ENCODE measurements around the gene HIF1AN.
A peak's percentile ranks its signal among the peaks of the same experiment; 100 is the strongest.

The HIF1AN gene
- total RNA-seq: 34.1 to 85.9 (median 74.6) reads per million in 4 donors

DNA sequence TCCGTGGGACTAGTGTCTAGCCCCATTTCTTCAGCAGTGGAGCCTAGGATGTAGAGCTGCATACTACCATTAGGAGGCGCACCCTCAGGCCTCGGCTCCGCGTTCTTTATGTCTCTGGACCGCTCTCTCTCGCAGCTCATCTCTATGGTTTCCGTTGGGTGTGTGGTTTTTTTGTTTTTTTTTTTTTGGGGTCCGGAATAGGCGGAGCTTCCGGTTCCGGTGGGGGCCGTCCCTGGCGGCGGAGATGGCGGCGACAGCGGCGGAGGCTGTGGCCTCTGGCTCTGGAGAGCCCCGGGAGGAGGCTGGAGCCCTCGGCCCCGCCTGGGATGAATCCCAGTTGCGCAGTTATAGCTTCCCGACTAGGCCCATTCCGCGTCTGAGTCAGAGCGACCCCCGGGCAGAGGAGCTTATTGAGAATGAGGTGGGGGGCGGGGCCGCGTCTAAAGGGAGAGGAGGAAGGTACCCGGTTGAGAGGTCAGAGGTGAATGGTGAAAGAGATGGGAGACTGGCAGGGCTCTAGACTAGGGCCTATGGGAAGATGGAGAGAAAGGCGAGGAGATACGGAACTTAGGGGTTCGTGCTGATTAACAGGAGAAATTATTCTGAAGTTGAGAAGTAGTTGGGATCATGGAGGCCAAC is at the start of gene HIF1AN:
Gene HIF1AN, plus strand, starts transcription at position 229 of the 639 bp plus-strand sequence. Its CDS starts 16 bp downstream, at position 245.
- DNase-seq: peak; percentile 76 to 96 (median 84)

DNA sequence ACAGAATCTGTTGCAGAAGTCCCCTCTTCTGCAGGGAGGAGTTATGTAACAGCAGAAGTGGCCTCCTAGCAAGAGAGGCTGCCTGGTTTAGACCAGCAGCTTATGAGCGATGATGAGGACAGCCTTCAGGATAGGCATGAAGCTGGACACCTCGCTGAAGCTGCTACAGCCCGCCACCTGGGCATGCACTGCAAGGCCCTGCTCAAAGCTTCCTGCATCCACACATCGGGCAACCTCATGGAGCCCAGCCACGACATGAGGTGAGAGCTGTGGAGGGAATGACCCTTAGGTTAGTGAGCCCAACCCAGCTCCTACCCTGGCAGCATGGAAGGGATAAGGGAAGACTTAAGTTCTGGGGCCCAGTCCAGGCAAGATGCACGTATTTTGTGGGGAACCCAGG is 48.2 kb upstream of the HIF1AN start:
- DNase-seq: no peak

DNA sequence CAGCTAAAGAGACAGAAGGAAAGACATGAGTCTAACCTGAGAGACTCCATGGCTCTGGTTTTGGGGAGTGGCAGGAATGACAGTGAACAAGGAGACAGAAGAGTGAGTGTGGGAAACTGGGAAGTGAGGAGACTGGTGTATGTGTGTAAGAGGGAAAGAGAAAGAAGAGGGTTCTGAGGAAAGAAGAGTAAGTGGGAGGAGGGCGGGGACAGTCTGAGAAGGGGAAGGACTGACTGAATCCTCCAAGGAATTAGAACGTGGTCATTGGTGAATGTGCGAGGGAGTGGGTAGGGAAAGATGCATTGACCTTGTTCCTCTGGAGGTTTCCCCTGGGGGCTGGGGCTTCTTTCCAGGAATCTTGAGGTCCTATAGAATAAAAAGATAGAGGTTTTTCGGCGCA is 46.3 kb upstream of the HIF1AN start:
- DNase-seq: no peak

DNA sequence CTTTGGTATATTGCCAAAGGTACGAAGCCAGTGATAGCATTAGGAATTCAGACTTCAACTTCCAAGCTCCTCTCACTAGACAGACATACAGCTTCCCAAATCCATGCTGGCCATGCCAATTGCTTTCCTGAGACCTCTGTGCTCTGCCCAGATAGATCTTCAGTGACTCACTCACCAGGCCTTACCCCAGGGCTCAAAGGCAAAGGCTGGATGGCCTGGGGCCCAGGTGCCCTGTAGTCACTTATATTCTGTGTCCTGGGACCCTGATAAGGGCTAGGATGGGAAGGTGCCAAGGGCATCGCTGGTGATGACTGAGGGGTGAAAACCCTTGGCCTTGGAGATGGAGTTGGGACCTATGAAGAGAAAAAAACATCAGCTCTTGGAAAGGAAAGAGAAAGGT is 45.2 kb upstream of the HIF1AN start:
- DNase-seq: no peak

DNA sequence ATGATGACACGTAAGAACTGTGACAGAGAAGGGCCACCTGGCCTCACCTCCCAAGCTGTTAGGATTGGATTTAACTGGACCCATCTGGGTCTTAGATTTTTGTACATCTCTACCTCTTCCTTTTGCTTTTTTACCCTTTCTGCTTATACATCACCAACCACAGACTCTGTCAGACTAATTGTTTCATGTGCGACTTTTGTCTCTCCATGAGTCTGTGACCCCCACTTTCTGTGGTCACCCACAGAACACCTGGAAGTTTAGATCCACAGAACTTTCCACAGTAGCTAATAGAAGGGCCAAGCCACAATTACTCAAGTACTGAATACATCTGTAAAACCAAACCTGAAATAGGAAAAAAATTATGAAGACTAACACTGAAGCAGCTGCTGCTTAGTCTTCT is 39.2 kb upstream of the HIF1AN start:
- DNase-seq: no peak

DNA sequence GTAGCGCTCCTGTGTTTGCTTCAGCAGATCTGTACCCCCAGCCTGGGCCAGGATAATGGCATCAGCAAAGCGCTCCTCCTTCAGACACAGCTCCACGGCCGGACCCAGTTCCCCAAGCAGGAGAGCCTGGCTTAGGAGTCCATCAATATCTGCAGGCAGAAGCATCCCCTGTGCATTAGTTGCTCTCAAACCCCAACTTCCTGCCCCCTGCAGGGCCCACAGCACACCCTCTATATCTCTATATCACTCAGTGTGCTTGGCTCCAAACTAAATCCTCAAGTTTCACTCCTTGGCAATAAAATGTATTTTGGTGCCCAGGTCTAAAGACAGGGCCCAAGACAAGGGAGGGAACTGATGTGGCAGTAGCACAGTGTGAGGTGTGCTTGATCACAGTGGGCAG is 37.7 kb upstream of the HIF1AN start:
- no peak for DNase-seq

DNA sequence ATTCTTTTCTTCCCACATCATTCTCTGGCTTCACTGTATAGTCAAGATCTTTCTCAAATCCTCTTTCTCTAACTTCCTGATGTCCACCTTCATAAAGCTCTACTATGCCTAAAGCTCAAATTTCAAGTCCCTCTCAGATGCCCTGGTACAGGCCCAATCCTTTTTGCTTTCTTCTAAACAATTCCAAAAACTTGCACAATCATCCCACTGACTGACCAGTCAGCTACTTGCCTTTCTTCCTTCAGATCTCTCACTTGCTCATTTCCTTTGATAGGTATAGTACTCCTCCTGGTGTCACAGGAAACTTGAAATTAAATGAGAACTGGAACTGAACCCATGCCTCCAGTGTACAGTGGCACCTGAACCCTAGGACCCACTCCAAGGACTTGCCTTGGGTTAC is 34.3 kb upstream of the HIF1AN start:
- no peak for DNase-seq

DNA sequence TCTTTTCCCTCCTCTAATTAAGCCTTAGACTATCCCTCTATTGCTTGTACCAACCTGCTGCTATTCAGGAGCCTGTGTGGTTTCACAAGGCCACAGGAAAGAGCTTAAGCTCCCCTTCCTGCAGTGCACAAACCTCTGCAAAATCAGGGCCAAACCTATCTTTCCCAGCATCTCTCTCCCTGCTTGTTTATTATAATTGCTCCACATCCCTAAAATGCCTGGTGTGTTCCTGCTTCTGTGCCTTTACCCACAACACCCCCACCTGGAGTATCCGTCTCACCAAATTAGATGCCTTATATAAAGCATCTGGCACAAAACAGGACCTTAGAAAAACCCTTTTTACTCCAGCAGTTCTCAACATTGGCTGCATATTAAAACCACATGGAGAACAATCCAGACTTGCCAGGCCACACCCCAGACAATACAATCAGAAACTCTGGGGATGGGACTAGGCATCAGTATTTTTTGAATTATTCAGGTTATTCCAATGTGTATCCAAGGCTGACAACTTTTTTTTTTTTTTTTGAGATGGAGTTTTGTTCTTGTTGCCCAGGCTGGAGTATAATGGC is 32.7 kb upstream of the HIF1AN start:
- DNase-seq: no peak

DNA sequence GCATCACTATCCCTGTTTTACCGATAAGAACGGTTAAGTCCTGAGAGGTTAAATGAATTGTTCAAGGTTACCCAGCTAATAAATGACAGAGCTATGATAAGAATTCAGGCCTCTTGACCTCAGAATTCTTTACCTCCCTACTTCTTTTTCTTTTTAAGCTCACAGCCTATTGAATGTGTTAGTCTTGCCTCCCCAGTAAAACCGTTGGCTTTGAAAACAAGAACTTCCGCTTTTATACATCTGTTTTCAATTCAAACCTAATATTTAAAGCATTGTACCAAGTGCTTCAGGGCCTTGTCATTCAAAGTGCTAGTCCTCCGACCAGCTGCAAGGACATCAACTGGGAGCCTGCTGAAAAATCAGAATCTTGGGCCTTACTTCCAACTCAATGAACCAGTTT is 31.6 kb upstream of the HIF1AN start:
- DNase-seq: no peak

DNA sequence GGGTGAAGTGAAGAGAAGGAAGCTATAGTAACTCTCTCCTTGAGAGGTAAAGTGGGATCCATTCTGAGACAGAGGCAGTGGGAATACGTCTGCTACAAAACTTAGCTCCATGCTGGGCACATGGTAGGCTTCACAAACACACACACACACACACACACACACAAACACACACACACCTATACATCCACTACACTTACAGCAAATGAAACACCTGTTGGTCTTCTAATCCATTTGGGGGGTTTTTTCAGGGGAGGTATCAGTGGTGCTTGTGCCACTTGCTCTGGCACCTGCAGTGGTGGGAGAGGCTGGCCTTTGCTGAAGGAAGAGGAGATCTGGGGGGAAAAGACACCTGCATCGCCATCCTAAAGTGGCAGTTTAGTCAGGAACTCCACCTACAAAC is 30.6 kb upstream of the HIF1AN start:
- no peak for DNase-seq

DNA sequence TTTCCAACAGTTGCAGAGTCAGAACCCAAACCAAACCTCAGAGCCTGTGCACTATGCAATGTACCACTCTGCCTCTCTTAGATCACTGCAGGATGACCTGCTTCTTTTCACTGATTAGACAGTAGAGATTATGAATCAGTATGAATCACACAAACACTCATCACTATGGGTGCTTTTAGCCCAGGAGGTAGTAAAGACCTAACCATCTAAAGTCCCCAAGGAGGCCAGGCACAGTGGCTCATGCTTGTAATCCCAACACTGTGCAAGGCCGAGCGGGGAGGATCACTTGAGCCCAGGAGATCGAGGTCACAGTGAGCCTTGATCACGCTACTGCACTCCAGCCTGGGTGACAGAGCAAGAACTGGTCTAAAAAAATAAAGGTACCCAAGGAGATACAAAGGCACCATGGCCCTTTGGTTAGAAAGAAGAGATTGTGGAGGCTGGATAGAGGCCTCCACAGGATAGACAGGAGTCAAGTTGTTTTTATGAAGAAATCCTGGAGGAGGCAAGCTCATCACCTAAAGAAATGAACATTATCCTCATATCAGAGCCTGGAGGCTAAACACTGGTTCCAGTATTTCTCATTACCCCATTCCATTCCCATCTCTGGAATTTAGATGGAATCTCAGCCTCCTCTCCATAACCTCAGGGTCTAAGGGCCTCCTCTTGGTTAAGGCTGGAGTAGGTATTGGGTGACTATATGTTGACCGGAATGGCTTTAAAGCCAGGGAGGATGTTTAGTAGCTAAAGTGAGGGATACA is 29.0 kb upstream of the HIF1AN start:
- peak in 1 of 5 donors; percentile 63 for DNase-seq

DNA sequence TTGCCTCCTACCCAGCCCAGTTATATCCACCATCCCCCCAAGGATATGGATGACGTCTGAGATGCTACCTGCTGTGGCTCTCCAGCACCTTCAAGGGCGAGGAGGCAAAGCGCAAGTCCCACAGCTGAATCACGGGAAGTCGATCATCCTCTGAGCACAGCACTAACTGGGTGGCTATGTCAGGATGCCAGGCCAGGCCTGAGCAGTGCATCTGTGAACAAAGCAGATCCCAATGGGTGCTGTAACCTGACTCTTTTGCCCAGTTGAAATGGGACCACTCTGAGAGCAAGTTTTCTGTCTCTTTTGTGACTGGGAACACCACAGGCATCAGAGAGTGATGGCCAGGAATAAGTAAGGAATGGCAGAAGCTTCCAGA is 28.4 kb upstream of the HIF1AN start:
- DNase-seq: peak in 1 of 5 donors; percentile 24

DNA sequence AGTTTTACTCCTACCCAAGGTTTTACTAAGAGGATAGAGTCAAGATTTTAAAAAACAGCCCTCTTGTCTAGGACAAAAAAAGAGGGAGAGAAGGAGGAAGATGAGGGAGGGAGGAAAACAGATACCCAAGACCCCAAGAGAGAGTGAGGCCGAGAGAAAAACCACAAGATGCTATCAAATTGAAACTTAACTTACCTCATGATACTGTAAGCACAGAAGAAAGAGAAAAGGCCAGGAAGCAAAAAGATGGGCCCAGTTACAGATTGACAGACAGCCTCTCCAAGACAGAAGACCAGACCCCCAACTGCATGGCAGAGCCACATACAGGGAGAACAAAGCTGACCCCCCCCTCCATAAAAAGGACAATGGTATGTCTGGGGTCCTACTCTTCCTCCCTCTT is 27.5 kb upstream of the HIF1AN start:
- no peak for DNase-seq

DNA sequence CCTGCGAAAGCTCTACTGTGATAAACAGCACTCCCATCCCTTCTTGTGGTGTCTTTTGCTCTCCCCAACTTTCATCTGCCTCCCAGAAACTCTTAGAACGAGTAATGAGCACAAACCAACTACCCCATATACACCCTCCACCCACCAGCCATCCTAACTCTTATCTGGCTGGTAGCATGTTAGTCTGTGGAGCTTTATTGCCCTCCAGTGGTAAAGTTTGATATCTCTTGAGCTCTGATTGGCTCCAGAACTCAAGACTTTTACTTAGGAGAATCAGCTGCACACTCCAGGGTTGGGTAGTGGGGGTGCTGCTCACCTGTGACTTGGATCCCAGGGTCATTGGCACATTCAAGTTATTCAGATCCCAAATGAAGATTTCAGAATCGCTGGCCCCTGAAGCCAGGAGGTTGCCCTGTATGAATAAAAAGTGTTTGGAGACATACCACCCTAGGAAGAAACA is 27.0 kb upstream of the HIF1AN start:
- DNase-seq: peak in 2 of 5 donors; percentile 27 to 89

DNA sequence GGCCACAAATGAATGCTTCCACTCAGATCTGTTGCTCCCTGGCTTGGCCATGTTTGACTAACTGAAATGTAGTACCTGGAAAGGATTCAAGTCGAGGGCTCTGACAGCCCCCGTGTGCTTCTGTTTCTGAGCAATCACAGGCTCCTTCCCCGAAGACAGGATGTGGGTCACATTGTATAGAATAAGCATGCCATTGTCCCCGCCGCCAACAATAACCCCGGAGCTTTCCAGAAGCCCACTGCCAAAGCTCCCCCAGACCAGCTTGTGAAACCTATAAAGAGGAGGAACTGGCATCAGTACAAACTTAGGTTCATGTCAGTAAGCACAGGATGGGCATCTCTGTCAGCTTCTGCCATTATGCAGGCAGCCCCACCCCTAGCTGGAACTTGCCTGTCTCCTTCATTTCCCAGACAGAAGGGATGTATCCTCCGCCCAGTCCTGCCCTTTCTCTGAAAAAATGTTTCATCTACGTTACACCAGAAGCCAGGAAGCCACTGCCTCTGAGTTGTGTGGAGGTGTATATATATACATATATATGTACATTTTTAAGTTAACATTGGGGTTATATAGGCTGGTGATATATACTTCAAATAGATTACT is 26.4 kb upstream of the HIF1AN start:
- peak in 1 of 5 donors; percentile 94 for DNase-seq

DNA sequence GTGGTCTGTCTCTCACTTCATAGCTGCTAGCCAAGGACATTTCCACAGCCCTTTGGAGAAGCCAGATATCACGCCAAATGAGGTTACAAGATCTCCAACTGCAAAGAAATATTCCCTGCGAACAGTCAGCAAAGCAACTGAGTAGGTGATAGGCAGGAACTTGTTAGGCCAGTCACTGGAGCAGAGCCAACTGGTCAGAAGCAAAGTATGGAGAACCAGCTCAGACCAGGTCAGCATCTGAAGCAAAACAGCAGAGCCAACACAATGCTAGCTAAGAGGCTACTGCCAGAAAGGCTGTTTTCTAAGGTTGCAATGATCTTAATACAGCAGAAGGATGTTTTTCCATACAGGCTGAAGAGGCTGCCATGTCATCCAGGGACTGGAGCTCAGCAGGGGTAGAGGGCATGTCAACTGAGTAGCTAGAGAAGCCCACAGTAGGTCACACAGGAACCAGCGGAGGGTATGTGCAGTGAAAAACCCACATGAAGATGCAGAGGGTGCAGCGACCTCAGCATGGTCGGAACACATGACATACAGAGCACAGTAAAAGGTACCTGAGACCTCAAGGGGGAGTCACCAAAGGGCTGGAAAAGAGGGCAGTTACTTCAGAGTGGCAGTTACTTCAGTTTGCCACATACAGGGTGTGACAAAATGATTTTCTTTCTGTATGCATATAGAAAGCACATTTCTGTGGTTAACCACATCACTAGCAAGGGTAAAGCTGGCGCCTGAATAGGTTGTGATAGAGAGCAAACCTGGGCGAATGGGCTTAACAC is 25.0 kb upstream of the HIF1AN start:
- DNase-seq: peak in 4 of 5 donors; percentile 40 to 97 (median 45)

DNA sequence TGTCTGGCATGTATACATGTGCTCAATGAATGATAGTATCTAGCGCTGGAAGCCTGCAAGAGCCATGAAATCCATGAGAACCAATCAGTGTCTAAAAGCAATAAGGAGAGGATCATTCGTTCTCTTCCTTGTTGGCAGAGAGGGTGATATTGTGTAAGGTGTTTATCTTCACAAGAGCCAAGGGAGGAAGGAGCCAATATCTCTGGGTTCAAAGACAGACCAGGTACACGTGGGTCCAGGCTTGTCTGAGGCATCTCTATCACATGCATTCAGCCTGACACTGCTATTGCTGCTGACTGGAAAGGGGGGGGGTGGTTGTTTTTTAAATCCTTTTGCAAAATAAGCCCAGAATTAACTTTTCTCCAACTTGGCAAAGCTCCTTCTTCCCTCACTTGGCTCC is 20.1 kb upstream of the HIF1AN start:
- DNase-seq: no peak

DNA sequence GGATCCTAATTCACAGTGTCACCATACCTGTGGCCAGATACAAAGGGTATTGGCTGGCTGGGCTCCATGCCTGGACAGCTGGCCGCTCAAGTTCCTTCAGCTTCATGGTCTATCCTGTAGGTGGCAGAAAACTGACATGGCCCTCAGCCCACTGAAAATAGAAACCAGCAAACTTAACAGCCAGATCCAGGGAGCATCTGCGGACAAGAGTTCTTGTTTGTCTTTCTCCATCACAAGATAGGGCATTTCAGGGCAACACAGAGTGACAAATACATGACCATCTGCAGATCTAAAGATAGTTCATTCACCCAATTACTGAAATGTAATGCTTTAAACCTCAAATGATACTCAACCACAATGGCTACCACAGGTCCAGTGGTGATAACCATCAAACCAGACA is 18.9 kb upstream of the HIF1AN start:
- no peak for DNase-seq

DNA sequence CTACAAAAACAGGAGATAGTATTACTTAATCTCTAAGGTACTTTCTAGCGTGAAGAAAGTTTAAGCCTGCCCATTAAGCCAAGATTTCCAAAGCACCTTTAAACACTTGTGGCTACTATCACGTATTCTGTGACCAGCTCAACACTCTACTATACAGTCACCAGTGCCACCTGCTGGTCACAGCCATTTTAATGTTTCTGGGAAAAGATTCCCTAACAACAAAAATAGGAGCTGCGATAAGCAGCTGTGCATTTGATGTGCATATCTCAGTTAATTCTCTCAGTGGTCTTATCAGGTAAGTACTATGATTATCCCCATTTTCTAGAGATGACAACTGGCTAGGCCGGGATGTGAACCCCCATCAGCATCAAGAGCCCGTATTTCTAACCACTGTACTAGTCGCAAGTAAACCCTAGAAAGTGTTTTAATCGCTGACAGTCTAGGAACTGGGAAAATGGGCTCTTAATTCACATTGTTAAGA is 16.9 kb upstream of the HIF1AN start:
- DNase-seq: peak in 4 of 5 donors; percentile 31 to 69 (median 45)

DNA sequence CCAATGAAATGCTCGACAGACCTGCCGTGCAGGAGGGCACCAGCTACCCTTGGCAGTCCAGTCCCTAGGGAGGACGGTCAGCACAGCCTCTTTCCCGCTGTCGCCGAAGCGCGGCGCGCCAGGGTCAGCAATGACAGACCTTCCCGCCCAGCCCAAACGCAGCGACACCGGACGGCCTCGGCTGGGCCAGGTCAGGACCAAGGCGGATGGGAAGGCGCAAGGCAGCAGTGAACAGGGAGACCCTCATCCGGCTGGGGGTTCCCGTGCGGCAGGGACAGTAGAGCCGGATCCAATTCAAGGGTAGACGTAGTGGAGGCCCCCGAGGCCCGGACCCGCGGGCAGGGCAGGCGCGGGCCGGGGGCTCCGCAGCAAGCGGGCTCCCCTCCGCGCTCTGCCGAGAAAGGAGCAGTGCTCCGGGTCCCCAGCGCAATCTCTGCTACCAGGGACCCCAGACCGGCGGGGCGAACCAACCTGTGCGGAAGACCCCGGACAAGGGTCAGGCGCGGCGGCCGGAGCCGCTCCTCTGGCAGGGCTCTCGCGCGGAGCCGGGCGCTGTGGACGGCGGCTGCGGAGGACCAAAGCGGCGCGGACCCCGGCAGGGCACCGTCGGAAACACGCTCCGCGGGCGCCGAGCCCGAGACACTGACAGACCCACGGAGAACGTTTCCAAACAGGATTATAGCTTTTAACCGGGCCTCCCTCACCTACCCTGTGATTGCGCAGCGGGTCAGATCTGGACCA is 16.3 kb upstream of the HIF1AN start, which contains the start of gene SEC31B:
Gene SEC31B, minus strand, starts transcription at position 551 of the 741 bp plus-strand sequence. CDS start 2,909 bp downstream, outside the sequence.
- no peak for DNase-seq

DNA sequence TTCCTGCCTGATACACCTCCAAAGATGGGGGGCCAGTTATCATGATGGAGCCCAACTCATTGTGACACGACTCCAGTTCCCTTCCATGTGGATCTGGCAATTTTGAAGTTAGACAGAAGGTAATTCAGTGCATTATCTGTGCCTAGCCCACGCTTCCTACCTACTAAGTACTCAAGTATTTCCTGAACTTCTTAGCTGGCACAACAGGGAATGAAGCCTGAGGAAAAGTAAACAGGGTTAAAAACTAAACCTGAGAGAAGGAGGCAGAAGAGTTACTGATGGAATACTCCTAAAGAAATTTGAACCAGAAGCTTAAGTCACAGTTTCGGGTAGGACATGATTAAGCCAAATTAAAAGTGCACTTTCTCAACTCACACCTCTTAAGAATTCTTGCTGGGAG is 14.9 kb upstream of the HIF1AN start:
- no peak for DNase-seq

All from T-helper 1 cell (primary cell).